RWPE1 (cell line): ENCODE data around the gene SNX32.

Experiments used
- CTCF ChIA-PET: fragments of 350-600 bp; sonication (Branson Sonifier 250); formaldehyde crosslinking; extraction: SDS; loops from one replicate; lab custom pipeline; 2021; lab: Yijun Ruan, JAX
- POLR2A ChIA-PET: fragments of 400-600 bp; formaldehyde crosslinking; extraction: SDS; loops from one replicate; lab custom pipeline; 2020; ENCODE audit warnings: antibody characterized with exemption; ENCODE audit not compliant: low non-redundant PET; lab: Yijun Ruan, JAX
- DNase-seq: peaks from one replicate; pipeline ENCODE4 v3.0.0; 2012; ENCODE audit warnings: low spot score
- H3K27ac ChIP-seq: fragments of 450-650 bp; 2 replicates; pipeline ENCODE4 v1.5.1; 2017
- TF ChIP-seq, protein P1 (sequence below): fragments of 450-650 bp; conservative IDR thresholded peaks from 2 replicates; pipeline ENCODE4 v1.5.1; 2017; ENCODE audit warnings: low read depth, mild to moderate bottlenecking

The SNX32 gene

DNA sequence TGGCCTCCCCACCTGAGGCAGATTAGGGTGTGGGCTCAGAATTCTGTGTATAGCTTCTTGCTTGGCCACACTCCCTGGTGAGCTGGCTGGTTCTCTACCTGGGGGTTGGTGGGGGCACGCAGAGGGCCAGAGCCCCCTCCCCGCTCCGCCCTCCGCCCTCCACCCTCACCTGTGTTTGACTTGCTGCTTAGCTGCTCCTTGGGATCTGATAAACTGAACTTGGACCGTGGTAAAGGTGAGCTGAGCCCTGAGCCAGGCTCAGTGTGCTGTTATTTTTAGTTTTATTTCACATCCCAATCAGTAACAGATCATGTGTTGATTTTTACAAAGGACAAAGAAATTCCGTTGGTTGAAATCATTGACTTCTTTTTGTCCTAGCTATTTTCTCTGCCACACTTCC is 44.9 kb upstream of the SNX32 start:
- no peak for DNase-seq
- H3K27ac ChIP-seq = no peak overlapping the region
- ChIA-PET POLR2A (interaction anchor here (0.6 kb wide), 1 partner anchor 369 kb away, joined by 3 read pairs; no protein-coding TSS in a partner anchor), CTCF (interaction anchor here (0.6 to 6.0 kb wide), 4 partner anchors 10 to 77 kb away, joined by 3 to 42 read pairs (median 4); partner anchors contain the start of gene KAT5)
- TF ChIP-seq, protein P1, sequence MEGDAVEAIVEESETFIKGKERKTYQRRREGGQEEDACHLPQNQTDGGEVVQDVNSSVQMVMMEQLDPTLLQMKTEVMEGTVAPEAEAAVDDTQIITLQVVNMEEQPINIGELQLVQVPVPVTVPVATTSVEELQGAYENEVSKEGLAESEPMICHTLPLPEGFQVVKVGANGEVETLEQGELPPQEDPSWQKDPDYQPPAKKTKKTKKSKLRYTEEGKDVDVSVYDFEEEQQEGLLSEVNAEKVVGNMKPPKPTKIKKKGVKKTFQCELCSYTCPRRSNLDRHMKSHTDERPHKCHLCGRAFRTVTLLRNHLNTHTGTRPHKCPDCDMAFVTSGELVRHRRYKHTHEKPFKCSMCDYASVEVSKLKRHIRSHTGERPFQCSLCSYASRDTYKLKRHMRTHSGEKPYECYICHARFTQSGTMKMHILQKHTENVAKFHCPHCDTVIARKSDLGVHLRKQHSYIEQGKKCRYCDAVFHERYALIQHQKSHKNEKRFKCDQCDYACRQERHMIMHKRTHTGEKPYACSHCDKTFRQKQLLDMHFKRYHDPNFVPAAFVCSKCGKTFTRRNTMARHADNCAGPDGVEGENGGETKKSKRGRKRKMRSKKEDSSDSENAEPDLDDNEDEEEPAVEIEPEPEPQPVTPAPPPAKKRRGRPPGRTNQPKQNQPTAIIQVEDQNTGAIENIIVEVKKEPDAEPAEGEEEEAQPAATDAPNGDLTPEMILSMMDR = no peak

DNA sequence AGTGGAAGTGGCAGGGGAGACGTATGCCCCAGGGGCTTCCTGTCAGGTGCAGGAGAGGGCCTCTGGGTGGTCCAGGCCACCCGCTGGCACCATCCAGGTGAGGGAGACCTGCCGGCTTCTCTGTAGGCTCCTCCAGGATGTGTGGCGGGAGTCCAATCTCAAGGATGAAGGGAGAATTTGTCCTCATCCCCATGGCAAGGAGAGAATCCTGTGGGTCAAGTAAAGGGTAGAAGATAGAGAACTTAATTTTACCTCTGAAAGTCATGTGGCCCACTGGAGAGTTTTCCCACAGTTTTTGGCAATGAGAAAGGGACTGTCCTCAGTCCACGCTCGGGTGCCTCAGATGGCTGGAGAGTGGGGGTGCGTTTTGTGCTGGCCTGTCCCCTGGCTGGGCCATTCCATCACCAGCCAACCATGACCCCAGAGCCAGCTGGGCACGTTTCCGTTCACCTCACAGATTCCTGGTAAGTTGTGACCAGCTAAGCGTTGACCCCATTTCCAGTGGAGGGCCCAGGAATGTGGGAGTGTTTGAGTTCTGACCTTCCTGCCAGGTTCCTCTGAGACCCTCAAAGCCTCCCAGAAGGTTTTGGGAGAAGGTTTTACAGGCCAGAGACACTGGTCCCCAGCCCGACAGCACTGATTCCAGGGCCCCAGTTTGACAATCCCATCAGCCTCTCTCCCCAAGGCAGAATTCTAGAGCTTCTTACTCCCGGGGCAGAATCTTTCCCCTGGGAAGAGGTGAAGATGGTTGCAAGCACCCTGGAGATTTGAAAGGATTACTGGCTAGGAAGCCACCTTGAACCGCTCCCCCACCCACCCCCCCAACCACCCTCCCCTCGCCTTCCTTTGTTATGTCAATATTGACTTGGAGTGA is 44.3 kb upstream of the SNX32 start:
- TF ChIP-seq, protein P1 = no peak
- ChIA-PET POLR2A (interaction anchor here (0.6 to 0.7 kb wide), 2 partner anchors 10 to 369 kb away, joined by 3 read pairs; no protein-coding TSS in a partner anchor), CTCF (interaction anchor here (0.5 to 6.0 kb wide), 6 partner anchors 10 to 197 kb away, joined by 3 to 42 read pairs (median 3); partner anchors contain the start of gene KAT5)
- no peak overlapping the region for H3K27ac ChIP-seq
- DNase-seq = no peak

GRCh38 chr11:65790104-65790901 is 43.5 kb upstream of the SNX32 start:
- TF ChIP-seq, protein P1 = no peak
- no peak overlapping the region for H3K27ac ChIP-seq
- no peak for DNase-seq
- CTCF ChIA-PET = interaction anchor here (0.5 to 6.0 kb wide), 3 partner anchors 11 to 197 kb away, joined by 3 to 42 read pairs (median 3); no protein-coding TSS in a partner anchor
- POLR2A ChIA-PET = interaction anchor here (0.7 kb wide), 1 partner anchor 11 kb away, joined by 3 read pairs; no protein-coding TSS in a partner anchor

- DNase-seq = no peak
- TF ChIP-seq, protein P1 = no peak
- ChIA-PET POLR2A (interaction anchor here (0.7 kb wide), 1 partner anchor 42 kb away, joined by 3 read pairs; no protein-coding TSS in a partner anchor), CTCF (interaction anchor here (0.6 to 6.0 kb wide), 2 partner anchors 8 to 12 kb away, joined by 4 to 42 read pairs; no protein-coding TSS in a partner anchor)
- H3K27ac ChIP-seq = no peak overlapping the region
These were observed 42.7 kb upstream of the SNX32 start for GRCh38 chr11:65790902-65791650.

GRCh38 chr11:65791719-65792213 is 42.0 kb upstream of the SNX32 start:
- DNase-seq = no peak
- POLR2A ChIA-PET = interaction anchor here (0.7 to 1.0 kb wide), 2 partner anchors 13 to 42 kb away, joined by 3 to 4 read pairs; no protein-coding TSS in a partner anchor
- TF ChIP-seq, protein P1 = no peak
- no peak overlapping the region for H3K27ac ChIP-seq
- CTCF ChIA-PET = interaction anchor here (0.5 to 6.0 kb wide), 2 partner anchors 13 to 51 kb away, joined by 3 to 42 read pairs; no protein-coding TSS in a partner anchor
